GM23338 (cell line): ENCODE results near the gene ADRB2. TPM values are rescaled to one million over a fixed set of nuclear protein-coding genes. Genes with fewer than 3 reads are reported as not detected.

Experiments used
- CREB1 ChIP-seq: fragments of 250-450 bp; sonication (Bioruptor Pico); IDR thresholded peaks from 2 replicates; pipeline ENCODE4 v1.5.0; 2020; ENCODE audit warnings: low read depth, mild to moderate bottlenecking, moderate library complexity
- ETS1 ChIP-seq: IDR thresholded peaks from 2 replicates; pipeline ENCODE4 v1.6.1; 2016; ENCODE audit warnings: antibody characterized with exemption
- EZH2 ChIP-seq: fragments of 200-600 bp; sonication (generic); IDR thresholded peaks from one replicate; pipeline ENCODE4 v1.8.0; 2017; ENCODE audit warnings: antibody characterized with exemption, mild to moderate bottlenecking, low read depth; ENCODE audit not compliant: unreplicated experiment
- EZH2phosphoT487 ChIP-seq: fragments of 200-600 bp; sonication (generic); IDR thresholded peaks from one replicate; pipeline ENCODE4 v1.8.1; 2018; ENCODE audit warnings: antibody characterized with exemption; ENCODE audit not compliant: unreplicated experiment
- polyA plus RNA-seq: library from polyadenylated mRNA; unstranded; fragments of >200 nt; fragmentation: Nextera tagmentation; extraction: Ambion mirVana; gene quantifications from 2 replicates; pipeline ENCODE4 v1.2.1, GENCODE V29; 2016
- total RNA-seq: library from RNA; depleted of rRNA; stranded (reverse); fragments of >200 nt; shearing (Covaris generic); gene quantifications from 2 replicates; pipeline ENCODE4 v1.2.3, GENCODE V29; 2014
- TF ChIP-seq, protein P1 (sequence below): fragments of 250-450 bp; sonication (Bioruptor Pico); IDR thresholded peaks from 2 replicates; pipeline ENCODE4 v1.5.0; 2020; ENCODE audit warnings: mild to moderate bottlenecking, moderate library complexity
- TF ChIP-seq, protein P2 (sequence below), 2 experiments: fragments of 200-600 bp in 1 of 2; sonication (generic) in 1 of 2; conservative IDR thresholded peaks; 2 replicates each; pipeline versions ENCODE4 v1.5.1 to v1.6.1; 2016 to 2017; ENCODE audit warnings: antibody characterized with exemption in 2 of 2, low read depth in 2 of 2, mild to moderate bottlenecking in 2 of 2, moderate library complexity in 1 of 2

The ADRB2 gene
- total and polyA plus RNA-seq, 2 experiments from 2014 or later = 0.44 to 1.3 TPM

GRCh38 chr5:148864113-148864841 is 37.9 kb downstream of the ADRB2 start (continued):
- TF ChIP-seq, protein P1, sequence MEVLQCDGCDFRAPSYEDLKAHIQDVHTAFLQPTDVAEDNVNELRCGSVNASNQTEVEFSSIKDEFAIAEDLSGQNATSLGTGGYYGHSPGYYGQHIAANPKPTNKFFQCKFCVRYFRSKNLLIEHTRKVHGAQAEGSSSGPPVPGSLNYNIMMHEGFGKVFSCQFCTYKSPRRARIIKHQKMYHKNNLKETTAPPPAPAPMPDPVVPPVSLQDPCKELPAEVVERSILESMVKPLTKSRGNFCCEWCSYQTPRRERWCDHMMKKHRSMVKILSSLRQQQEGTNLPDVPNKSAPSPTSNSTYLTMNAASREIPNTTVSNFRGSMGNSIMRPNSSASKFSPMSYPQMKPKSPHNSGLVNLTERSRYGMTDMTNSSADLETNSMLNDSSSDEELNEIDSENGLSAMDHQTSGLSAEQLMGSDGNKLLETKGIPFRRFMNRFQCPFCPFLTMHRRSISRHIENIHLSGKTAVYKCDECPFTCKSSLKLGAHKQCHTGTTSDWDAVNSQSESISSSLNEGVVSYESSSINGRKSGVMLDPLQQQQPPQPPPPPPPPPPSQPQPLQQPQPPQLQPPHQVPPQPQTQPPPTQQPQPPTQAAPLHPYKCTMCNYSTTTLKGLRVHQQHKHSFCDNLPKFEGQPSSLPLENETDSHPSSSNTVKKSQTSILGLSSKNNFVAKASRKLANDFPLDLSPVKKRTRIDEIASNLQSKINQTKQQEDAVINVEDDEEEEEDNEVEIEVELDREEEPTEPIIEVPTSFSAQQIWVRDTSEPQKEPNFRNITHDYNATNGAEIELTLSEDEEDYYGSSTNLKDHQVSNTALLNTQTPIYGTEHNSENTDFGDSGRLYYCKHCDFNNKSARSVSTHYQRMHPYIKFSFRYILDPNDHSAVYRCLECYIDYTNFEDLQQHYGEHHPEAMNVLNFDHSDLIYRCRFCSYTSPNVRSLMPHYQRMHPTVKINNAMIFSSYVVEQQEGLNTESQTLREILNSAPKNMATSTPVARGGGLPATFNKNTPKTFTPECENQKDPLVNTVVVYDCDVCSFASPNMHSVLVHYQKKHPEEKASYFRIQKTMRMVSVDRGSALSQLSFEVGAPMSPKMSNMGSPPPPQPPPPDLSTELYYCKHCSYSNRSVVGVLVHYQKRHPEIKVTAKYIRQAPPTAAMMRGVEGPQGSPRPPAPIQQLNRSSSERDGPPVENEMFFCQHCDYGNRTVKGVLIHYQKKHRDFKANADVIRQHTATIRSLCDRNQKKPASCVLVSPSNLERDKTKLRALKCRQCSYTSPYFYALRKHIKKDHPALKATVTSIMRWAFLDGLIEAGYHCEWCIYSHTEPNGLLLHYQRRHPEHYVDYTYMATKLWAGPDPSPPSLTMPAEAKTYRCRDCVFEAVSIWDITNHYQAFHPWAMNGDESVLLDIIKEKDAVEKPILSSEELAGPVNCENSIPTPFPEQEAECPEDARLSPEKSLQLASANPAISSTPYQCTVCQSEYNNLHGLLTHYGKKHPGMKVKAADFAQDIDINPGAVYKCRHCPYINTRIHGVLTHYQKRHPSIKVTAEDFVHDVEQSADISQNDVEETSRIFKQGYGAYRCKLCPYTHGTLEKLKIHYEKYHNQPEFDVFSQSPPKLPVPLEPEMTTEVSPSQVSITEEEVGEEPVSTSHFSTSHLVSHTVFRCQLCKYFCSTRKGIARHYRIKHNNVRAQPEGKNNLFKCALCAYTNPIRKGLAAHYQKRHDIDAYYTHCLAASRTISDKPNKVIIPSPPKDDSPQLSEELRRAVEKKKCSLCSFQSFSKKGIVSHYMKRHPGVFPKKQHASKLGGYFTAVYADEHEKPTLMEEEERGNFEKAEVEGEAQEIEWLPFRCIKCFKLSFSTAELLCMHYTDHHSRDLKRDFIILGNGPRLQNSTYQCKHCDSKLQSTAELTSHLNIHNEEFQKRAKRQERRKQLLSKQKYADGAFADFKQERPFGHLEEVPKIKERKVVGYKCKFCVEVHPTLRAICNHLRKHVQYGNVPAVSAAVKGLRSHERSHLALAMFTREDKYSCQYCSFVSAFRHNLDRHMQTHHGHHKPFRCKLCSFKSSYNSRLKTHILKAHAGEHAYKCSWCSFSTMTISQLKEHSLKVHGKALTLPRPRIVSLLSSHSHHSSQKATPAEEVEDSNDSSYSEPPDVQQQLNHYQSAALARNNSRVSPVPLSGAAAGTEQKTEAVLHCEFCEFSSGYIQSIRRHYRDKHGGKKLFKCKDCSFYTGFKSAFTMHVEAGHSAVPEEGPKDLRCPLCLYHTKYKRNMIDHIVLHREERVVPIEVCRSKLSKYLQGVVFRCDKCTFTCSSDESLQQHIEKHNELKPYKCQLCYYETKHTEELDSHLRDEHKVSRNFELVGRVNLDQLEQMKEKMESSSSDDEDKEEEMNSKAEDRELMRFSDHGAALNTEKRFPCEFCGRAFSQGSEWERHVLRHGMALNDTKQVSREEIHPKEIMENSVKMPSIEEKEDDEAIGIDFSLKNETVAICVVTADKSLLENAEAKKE (CRISPR knock-in tag) = no peak
- no peak for TF ChIP-seq EZH2
- no peak for TF ChIP-seq CREB1 (CRISPR knock-in tag)
- TF ChIP-seq, protein P2, sequence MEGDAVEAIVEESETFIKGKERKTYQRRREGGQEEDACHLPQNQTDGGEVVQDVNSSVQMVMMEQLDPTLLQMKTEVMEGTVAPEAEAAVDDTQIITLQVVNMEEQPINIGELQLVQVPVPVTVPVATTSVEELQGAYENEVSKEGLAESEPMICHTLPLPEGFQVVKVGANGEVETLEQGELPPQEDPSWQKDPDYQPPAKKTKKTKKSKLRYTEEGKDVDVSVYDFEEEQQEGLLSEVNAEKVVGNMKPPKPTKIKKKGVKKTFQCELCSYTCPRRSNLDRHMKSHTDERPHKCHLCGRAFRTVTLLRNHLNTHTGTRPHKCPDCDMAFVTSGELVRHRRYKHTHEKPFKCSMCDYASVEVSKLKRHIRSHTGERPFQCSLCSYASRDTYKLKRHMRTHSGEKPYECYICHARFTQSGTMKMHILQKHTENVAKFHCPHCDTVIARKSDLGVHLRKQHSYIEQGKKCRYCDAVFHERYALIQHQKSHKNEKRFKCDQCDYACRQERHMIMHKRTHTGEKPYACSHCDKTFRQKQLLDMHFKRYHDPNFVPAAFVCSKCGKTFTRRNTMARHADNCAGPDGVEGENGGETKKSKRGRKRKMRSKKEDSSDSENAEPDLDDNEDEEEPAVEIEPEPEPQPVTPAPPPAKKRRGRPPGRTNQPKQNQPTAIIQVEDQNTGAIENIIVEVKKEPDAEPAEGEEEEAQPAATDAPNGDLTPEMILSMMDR (conservative IDR thresholded peaks at IDR 0.05; ENCODE audit: low read depth in 2 of 2) = no peak
- TF ChIP-seq ETS1 = no peak
- no peak for TF ChIP-seq EZH2phosphoT487
